ENCODE data around the gene TACR1. TPM values are rescaled to one million over a fixed set of nuclear protein-coding genes. Genes with fewer than 3 reads are reported as not detected.
A peak's percentile ranks its signal among the peaks of the same experiment; 100 is the strongest.

The TACR1 gene
- total and polyA plus RNA-seq, 2 of the 13 experiments (the other 11 are each of a cell fraction or from before 2014, with no cell fraction given) = not detected

GRCh38 chr2:75153221-75153620 lies 46.1 kb downstream of the TACR1 start (continued):
- TF ChIP-seq ZNF296 (CRISPR knock-in tag; conservative IDR thresholded peaks at IDR 0.05) (no peak), ZNF558 (CRISPR knock-in tag; IDR thresholded peaks at IDR 0.05; ENCODE audit: borderline replicate concordance) (no peak), ATF7-NPFF (CRISPR knock-in tag; IDR thresholded peaks at IDR 0.05; ENCODE audit: low read depth) (no peak), MIER2 (CRISPR knock-in tag; IDR thresholded peaks at IDR 0.05) (peak; percentile 78), FOXM1 (CRISPR knock-in tag; IDR thresholded peaks at IDR 0.05) (no peak), ZFP36 (IDR thresholded peaks at IDR 0.05; ENCODE audit: borderline replicate concordance, low read depth, low read length, partially characterized antibody) (no peak), FUBP1 (CRISPR knock-in tag; IDR thresholded peaks at IDR 0.05; ENCODE audit: borderline replicate concordance) (no peak), ELF3 (CRISPR knock-in tag; IDR thresholded peaks at IDR 0.05) (peak; percentile 82), BCL3 (CRISPR knock-in tag; IDR thresholded peaks at IDR 0.05) (no peak), GPBP1L1 (CRISPR knock-in tag; IDR thresholded peaks at IDR 0.05) (no peak), U2AF1 (optimal IDR thresholded peaks at IDR 0.05; ENCODE audit: low read depth, low read length) (no peak), RNF219 (CRISPR knock-in tag; IDR thresholded peaks at IDR 0.05) (no peak), ZNF543 (CRISPR knock-in tag; IDR thresholded peaks at IDR 0.05) (no peak), ZFP91 (CRISPR knock-in tag; IDR thresholded peaks at IDR 0.05; ENCODE audit: borderline replicate concordance) (no peak), ZNF737 (CRISPR knock-in tag; IDR thresholded peaks at IDR 0.05; ENCODE audit: borderline replicate concordance) (no peak), KLF16 (CRISPR knock-in tag; IDR thresholded peaks at IDR 0.05) (peak in 1 of 2 experiments; percentile 84; a peak in 1 of 4 replicates), ZNF619 (CRISPR knock-in tag; IDR thresholded peaks at IDR 0.05) (no peak), TEAD2 (CRISPR knock-in tag; IDR thresholded peaks at IDR 0.05) (no peak), ZBTB14 (CRISPR knock-in tag; IDR thresholded peaks at IDR 0.05) (no peak), ATM (IDR thresholded peaks at IDR 0.05; ENCODE audit: borderline replicate concordance) (no peak), ZNF746 (CRISPR knock-in tag; IDR thresholded peaks at IDR 0.05) (no peak)
